ENCODE measurements around the gene OLFM2. TPM values are rescaled to one million over a fixed set of nuclear protein-coding genes. Genes with fewer than 3 reads are reported as not detected.

Gene OLFM2
- total RNA-seq, 4 donors from 2014 or later = 0.25 to 0.78 TPM; not detected in 2

DNA sequence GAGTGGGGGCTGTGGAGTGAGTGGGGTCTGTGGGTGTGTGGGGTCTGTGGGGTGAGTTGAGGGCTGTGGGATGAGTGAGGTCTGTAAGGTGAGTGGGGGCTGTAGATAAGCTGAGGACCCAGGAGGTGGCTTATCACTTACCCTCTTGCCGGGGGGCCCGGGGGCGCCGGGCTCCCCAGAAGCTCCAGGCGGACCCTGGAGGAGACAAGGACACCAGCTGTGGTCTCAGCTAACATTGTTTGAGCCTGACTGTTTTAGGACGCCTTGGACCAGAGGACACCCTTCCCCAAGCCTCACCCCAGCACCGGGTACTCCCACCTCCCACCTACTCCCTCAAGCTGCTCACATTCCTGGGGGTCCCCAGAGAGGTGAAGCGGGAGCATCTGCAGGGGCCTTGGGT is 34.2 kb upstream of the OLFM2 start:
- DNase-seq (no peak), ATAC-seq (no peak)
- Histone ChIP-seq H3K27me3 (no peaks in the 10 kb centered on the region), H3K9me3 (no peaks in the 10 kb centered on the region), H3K27ac (no peak overlapping the region), H3K36me3 (no peaks in the 10 kb centered on the region), H3K4me1 (no peaks in the 10 kb centered on the region), H3K4me3 (no peak overlapping the region)
- intact Hi-C loops (cut with DNase I; ENCODE audit: low total_unique reads) (no loop called here), in situ Hi-C loops (cut with MboI; ENCODE audit: low sequenced_read_pairs in 4 of 4) (no loop called here)
- TF ChIP-seq, protein P1, sequence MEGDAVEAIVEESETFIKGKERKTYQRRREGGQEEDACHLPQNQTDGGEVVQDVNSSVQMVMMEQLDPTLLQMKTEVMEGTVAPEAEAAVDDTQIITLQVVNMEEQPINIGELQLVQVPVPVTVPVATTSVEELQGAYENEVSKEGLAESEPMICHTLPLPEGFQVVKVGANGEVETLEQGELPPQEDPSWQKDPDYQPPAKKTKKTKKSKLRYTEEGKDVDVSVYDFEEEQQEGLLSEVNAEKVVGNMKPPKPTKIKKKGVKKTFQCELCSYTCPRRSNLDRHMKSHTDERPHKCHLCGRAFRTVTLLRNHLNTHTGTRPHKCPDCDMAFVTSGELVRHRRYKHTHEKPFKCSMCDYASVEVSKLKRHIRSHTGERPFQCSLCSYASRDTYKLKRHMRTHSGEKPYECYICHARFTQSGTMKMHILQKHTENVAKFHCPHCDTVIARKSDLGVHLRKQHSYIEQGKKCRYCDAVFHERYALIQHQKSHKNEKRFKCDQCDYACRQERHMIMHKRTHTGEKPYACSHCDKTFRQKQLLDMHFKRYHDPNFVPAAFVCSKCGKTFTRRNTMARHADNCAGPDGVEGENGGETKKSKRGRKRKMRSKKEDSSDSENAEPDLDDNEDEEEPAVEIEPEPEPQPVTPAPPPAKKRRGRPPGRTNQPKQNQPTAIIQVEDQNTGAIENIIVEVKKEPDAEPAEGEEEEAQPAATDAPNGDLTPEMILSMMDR (IDR thresholded peaks at IDR 0.05 in 4 of 5, conservative IDR thresholded peaks at IDR 0.05 in 1 of 5) = no peak
- TF ChIP-seq POLR2A (IDR thresholded peaks at IDR 0.05) = no peak

DNA sequence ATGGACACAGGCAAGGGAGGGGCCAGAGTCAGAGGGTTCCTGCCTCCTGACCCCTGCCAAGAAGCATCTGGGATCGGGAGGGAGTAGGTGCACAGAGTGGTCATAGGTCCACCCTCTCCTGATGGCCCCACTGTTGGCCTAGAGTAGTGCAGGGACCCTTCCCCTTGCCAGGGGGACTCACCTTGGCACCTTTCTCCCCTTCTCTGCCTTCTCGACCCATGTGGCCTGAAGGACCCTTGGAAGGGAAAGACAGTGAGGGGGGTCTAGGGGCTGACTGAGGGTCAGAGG is 33.3 kb upstream of the OLFM2 start:
- no peak overlapping the region for H3K27ac ChIP-seq
- ATAC-seq = no peak

DNA sequence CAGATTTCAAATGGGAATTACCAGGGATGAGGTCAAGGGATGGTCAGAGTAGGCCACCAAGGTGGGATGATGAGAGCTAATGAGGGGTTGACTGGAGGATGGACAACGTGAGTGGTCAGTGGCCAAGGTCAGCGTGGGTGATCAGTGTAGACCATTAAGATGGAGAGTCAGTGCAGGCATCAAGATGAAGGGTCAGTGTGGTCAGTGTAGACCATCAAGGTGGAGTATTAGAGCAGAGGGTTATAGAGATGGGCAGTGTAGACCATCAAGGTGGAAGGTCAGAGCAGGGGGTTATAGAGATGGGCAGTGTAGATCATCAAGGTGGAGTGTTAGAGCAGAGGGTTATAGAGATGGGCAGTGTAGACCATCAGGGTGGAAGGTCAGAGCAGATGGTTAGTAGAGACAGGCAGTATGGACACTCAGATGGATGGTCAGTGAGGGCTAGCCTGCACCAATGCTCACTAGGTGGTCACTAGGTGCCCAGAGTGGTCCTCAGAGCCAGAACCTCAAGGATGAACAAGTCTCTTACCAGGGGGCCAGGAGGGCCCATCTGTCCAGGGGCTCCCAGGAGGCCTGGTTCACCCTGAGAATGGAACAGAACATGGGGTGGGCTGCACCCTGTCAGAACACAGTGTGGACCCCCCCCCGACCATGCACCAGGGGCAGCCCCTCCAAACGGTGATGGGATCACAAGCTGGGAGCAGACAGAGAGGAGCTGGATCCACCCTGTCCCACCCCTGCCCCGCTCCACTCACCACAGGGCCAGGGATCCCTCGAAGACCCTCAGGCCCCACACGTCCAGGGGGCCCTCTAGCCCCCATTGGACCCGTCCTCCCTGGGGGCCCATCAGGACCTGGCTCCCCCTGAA is 32.7 kb upstream of the OLFM2 start:
- ATAC-seq (no peak), DNase-seq (no peak)
- intact Hi-C loops (cut with DNase I; ENCODE audit: low total_unique reads) (no loop called here), in situ Hi-C loops (cut with MboI; ENCODE audit: low sequenced_read_pairs in 4 of 4) (no loop called here)
- Histone ChIP-seq H3K4me1 (no peaks in the 10 kb centered on the region), H3K9me3 (no peaks in the 10 kb centered on the region), H3K27ac (no peak overlapping the region), H3K4me3 (no peak overlapping the region), H3K27me3 (no peaks in the 10 kb centered on the region), H3K36me3 (no peaks in the 10 kb centered on the region)
- TF ChIP-seq, protein P1 (IDR thresholded peaks at IDR 0.05 in 4 of 5, conservative IDR thresholded peaks at IDR 0.05 in 1 of 5) = no peak
- no peak for TF ChIP-seq POLR2A (IDR thresholded peaks at IDR 0.05)

More for the DNA sequence above, 33.3 kb upstream of the OLFM2 start:
- no peaks in the 10 kb centered on the region for H3K9me3 ChIP-seq
- no peak overlapping the region for H3K4me3 ChIP-seq
- no peaks in the 10 kb centered on the region for H3K36me3 ChIP-seq
- H3K27me3 ChIP-seq = no peaks in the 10 kb centered on the region
- in situ Hi-C loops (cut with MboI; ENCODE audit: low sequenced_read_pairs in 4 of 4) (no loop called here), intact Hi-C loops (cut with DNase I; ENCODE audit: low total_unique reads) (no loop called here)
- H3K4me1 ChIP-seq = no peaks in the 10 kb centered on the region
- no peak for DNase-seq
- TF ChIP-seq, protein P1 (IDR thresholded peaks at IDR 0.05 in 4 of 5, conservative IDR thresholded peaks at IDR 0.05 in 1 of 5) = no peak
- no peak for TF ChIP-seq POLR2A (IDR thresholded peaks at IDR 0.05)

DNA sequence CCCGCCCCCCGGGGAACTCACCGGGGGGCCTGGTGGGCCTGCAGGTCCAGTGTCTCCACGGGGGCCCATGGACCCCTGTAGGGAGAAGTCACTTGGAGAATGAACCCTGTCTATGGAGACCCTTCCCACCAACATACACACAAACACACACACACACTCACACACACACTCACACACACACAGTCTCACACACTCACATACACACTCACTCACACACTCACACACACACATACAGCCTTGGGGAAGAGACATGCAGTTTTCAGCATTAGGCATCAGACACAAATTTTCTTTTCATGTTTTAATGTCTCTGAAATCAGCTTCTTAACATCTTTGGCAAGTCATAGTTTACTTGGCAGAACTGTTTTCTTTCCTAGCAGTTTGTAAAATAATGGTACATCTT is 31.0 kb upstream of the OLFM2 start:
- DNase-seq (no peak), ATAC-seq (no peak)
- Histone ChIP-seq H3K9me3 (no peaks in the 10 kb centered on the region), H3K36me3 (no peaks in the 10 kb centered on the region), H3K4me1 (no peaks in the 10 kb centered on the region), H3K4me3 (no peak overlapping the region), H3K27me3 (no peaks in the 10 kb centered on the region), H3K27ac (no peak overlapping the region)
- in situ Hi-C loops (cut with MboI; ENCODE audit: low sequenced_read_pairs in 4 of 4) (no loop called here), intact Hi-C loops (cut with DNase I; ENCODE audit: low total_unique reads) (no loop called here)
- no peak for TF ChIP-seq POLR2A (IDR thresholded peaks at IDR 0.05)
- TF ChIP-seq, protein P1 (IDR thresholded peaks at IDR 0.05 in 4 of 5, conservative IDR thresholded peaks at IDR 0.05 in 1 of 5) = no peak

DNA sequence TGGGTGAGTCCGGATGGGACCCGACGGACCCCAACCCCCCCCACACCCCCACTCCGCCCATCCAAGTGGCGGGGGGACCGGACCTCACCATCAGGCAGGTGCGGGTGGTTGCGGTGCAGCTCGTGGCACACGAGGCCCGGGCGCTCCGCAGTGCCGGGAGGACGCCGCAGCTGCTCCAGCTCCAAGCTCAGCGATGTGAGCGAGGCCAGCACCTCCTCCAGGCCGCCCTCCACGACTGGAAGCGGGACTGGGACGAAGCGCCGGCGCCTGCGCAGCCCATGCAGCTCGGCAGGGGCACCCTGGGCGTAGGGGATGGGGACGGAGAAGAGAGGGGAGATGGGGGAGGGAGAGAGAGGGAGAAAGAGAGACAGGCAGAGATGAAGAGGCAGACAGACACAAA is 30.1 kb upstream of the OLFM2 start:
- H3K4me3 ChIP-seq = no peak overlapping the region
- TF ChIP-seq POLR2A (IDR thresholded peaks at IDR 0.05) = no peak
- TF ChIP-seq, protein P1 (IDR thresholded peaks at IDR 0.05 in 4 of 5, conservative IDR thresholded peaks at IDR 0.05 in 1 of 5) = no peak
- no peaks in the 10 kb centered on the region for H3K27me3 ChIP-seq
- no peak for ATAC-seq
- no peaks in the 10 kb centered on the region for H3K4me1 ChIP-seq
- no peak for DNase-seq
- no peak overlapping the region for H3K27ac ChIP-seq
- H3K36me3 ChIP-seq = no peaks in the 10 kb centered on the region
- H3K9me3 ChIP-seq = no peaks in the 10 kb centered on the region
- intact Hi-C loops (cut with DNase I; ENCODE audit: low total_unique reads) (no loop called here), in situ Hi-C loops (cut with MboI; ENCODE audit: low sequenced_read_pairs in 4 of 4) (no loop called here)
